AG09319 (cell line): ENCODE results near the gene PDIA6.
"Not testable (repeated sequence)": the region's sequence is repeated elsewhere in the genome, so short reads cannot be mapped to it uniquely, and the experiment has no call there.

Experiments used
- DNase-seq: peaks from one replicate; pipeline ENCODE4 v3.0.0-alpha.2; 2010; ENCODE audit warnings: low read depth; ENCODE audit errors: extremely low read depth
- TF ChIP-seq, protein P1 (sequence below): IDR thresholded peaks from 2 replicates; pipeline ENCODE4 v1.5.1; 2011; ENCODE audit warnings: low read depth, mild to moderate bottlenecking, inconsistent platforms, low read length, moderate library complexity

The PDIA6 gene

DNA sequence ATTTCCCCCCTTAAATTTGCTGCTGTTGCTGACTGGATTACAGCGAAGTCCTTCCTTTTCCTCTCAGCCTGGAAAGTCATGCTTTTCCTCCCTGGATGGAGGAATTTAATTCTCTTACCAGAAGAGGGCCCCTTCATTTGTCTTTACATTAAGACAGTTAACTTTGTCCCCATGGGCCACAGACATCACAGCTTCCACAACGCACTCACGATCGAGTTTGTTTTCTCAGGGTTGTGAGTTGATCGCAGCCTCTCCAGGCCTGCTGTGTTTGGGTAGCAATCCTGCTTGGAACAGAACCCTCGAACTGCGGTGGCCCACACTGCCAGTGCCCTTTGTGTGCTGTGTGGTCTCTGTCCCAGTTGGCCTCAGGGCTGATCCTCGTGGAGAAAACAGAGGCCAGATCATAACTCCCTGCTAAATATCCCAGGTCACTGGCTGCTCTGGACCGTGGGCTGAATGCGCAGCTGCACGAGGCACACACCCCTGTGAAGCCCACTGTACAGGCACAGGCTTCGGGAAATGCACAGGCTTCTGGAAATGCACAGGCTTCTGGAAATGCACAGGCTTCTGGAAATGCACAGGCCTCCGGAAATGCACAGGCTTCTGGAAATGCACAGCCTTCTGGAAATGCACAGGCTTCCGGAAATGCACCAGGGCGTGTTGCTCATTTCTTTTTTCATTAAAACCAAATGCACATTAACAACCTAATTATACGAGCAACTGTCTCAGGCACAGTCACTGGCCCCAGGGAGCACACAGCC, 2.2 kb upstream of the PDIA6 start:
- no peak for DNase-seq
- TF ChIP-seq, protein P1, sequence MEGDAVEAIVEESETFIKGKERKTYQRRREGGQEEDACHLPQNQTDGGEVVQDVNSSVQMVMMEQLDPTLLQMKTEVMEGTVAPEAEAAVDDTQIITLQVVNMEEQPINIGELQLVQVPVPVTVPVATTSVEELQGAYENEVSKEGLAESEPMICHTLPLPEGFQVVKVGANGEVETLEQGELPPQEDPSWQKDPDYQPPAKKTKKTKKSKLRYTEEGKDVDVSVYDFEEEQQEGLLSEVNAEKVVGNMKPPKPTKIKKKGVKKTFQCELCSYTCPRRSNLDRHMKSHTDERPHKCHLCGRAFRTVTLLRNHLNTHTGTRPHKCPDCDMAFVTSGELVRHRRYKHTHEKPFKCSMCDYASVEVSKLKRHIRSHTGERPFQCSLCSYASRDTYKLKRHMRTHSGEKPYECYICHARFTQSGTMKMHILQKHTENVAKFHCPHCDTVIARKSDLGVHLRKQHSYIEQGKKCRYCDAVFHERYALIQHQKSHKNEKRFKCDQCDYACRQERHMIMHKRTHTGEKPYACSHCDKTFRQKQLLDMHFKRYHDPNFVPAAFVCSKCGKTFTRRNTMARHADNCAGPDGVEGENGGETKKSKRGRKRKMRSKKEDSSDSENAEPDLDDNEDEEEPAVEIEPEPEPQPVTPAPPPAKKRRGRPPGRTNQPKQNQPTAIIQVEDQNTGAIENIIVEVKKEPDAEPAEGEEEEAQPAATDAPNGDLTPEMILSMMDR: no peak

DNA sequence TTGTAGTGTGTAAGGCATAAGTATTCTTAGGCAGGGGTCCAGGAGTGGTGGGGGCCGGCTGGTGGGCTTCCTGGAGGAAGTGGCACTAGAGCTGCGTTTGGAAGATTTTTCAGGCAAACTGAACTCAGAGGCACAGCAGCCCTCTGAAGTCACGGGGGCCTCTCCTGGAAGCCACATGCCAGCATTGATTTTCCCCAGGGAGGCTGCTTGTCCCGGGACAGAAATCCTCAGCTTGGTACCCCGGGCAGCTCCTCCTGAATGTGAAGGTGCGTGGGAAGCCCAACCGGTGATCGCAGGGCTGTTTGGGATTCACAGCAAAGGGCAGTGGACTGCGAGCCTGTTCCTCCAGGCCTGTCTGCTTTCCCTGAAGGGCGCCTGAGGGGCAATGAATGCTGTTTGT, 1.6 kb upstream of the PDIA6 start:
- no peak for DNase-seq
- TF ChIP-seq, protein P1: no peak

DNA sequence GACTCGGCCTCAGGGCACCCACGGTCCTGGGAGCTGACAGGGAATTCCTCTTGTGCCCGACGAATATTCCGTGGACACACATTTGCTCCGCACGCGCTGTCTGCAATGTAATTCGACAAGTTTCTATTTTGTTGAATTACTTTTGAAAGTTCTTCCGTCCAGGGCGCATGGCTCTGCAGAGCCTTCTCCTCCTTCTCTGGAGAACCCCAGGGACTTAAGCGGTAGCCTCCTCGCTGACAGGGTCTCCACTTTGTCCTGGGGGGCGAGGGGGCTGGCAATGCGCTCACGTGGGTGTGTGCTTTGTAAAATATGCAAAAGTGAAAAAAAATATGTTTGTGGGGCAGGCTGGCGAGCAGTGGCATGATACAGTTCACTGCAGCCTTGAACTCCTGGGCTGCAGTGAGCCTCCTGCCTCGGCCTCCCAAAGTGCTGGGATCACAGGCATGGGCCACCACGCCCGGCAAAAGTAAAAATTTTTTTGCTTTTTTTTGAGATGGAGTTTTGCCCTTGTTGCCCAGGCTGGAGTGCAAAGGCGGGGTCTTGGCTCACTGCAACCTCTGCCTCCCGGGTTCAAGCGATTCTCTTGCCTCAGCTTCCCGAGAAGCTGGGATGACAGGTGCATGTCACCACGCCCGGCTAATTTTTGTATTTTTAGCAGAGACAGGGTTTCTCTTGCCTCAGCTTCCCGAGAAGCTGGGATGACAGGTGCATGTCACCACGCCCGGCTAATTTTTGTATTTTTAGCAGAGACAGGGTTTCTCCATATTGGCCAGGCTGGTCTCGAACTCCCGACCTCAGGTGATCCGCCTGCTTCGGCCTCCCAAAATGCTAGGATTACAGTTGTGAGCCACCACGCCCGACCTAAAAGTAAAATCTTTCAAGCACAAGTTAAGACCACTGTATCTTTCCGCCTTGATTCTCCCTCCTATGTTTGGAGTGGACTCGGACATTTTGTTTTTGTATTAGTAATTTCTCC, 866 bp upstream of the PDIA6 start:
- DNase-seq: not testable (repeated sequence)

DNA sequence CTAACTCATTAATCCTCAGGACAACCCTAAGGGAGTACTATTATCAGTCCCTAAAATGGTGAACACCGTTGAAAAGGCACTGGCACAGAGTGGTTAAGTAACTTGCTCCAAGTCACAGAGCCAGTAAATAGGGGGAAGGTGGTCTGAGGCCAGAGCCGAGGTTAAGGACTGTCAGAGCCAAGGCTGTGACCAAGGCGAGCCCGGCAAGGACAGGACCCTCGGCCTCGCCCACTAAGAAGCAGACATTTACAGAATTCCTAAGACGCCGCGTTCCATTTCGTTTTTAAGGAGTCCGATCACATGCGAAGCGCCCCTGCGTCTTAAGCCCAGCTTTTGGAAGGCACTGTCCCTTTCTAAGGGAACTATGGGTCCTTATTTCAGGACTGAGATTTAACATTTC, 1.1 kb downstream of the PDIA6 start:
- TF ChIP-seq, protein P1: no peak
- no peak for DNase-seq

DNA sequence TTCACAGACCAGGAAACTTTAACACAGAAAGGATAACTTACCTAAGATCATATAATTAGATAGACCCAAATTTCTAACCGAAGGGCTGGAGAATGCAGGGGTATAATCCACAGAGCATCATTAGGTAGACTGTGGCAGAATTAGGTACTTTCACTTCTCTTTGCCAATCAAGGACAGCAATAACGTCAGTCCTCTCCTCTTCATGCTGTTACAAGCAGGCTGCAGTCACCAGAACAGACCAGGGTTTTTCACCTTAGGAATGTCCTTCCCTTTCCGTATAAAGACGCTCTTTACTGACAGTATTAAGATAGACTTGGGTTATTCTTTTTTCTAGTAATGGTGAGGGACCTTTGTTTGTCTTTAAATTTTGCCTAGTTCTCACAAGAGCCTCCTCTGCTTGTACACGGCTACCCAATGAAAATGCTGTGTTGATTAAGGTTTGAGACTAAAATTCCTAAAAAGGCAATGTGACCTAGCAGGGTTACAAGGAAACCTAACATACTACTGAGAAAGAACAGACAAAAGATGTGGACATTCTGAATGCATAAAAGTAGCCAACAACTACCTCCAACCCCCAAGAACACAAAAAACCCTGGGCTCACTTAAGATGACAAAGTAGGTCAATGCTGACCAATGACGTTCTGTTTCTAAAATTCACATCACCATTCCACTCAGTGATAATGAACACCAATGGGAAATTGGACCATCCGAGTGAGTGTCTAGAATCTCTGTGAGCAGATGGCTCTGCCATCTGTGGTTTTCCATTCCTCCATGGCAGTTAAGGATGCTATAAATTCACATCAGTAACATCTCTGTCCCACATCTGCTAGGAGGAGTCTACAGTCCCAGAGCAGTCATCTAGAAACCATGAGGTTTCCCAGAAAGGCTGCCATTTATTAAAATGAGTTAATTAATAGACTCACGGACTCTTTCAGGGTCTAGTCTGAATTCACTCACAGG, 2.1 kb downstream of the PDIA6 start:
- DNase-seq: no peak
- TF ChIP-seq, protein P1: no peak

DNA sequence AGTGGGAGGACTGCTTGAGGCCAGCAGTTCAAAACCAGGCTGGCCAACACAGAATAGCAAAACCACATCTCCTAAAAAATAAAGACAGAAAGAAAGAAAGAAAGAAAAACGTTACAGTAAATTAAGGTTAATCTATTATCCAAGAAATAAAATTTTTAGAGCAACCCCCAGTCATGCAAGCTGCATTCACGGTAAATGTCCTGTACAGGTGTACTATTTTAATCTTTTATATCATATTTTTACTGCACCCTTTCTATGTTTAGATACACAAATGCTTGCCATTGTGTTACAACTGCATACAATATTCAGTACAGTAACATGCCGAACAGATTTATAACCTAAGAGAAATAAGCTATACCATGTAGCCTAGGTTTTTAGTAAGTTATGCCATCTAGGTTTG, 6.0 kb downstream of the PDIA6 start:
- TF ChIP-seq, protein P1: no peak
- DNase-seq: no peak

DNA sequence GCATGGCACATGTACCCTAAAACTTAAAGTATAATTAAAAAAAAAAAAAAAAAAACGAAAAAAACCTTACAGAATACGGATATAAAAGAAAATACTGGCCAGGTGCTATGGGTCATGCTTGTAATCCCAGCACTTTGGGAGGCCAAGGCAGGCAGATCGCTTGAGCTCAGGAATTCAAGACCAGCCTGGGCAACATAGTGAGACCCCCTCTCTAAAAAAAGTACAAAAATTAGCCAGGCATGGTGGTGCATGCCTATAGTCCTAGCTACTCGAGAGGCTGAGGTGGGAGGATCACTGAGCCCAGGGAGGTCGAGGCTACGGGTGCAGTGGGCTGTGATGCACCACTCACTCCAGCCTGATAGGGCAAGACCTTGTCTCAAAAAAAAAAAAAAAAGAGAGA, 6.6 kb downstream of the PDIA6 start:
- DNase-seq: not testable (repeated sequence)
